Adipocyte (in vitro differentiated cells): ENCODE measurements around the gene FAM181A.

Experiments
- DNase-seq: peaks from one replicate; pipeline ENCODE4 v3.0.0-alpha.2; 2015; ENCODE audit warnings: low read depth
- H3K27me3 ChIP-seq: replicated peaks from 2 replicates; pipeline ENCODE4 v1.7.0; 2013; ENCODE audit warnings: mild to moderate bottlenecking, low read length, moderate library complexity; ENCODE audit not compliant: control insufficient read depth, insufficient read depth
- H3K36me3 ChIP-seq: 2 replicates; pipeline ENCODE4 v1.7.0; 2013; ENCODE audit warnings: low read length, mild to moderate bottlenecking, moderate library complexity; ENCODE audit not compliant: control insufficient read depth, insufficient read depth, severe bottlenecking
- H3K4me1 ChIP-seq: 2 replicates; pipeline ENCODE4 v1.7.0; 2013; ENCODE audit warnings: mild to moderate bottlenecking, low read length, moderate library complexity; ENCODE audit not compliant: control insufficient read depth, insufficient read depth
- H3K4me3 ChIP-seq: 2 replicates; pipeline ENCODE4 v1.7.0; 2013; ENCODE audit warnings: mild to moderate bottlenecking, low read length, moderate library complexity
- H3K9ac ChIP-seq: 2 replicates; pipeline ENCODE4 v1.7.0; 2013; ENCODE audit warnings: mild to moderate bottlenecking, low read length, moderate library complexity
- H3K9me3 ChIP-seq: 2 replicates; pipeline ENCODE4 v1.7.0; 2013; ENCODE audit warnings: mild to moderate bottlenecking, low read length, moderate library complexity; ENCODE audit not compliant: control insufficient read depth

The FAM181A gene

GRCh38 chr14:93906341-93907329, 20.5 kb upstream of the FAM181A start:
- Histone ChIP-seq H3K4me3 (no peak overlapping the region), H3K9me3 (peaks cover 6% of the 10 kb centered on the region), H3K4me1 (no peaks in the 10 kb centered on the region), H3K27me3 (peaks cover 33% of the 10 kb centered on the region), H3K9ac (no peak overlapping the region), H3K36me3 (no peaks in the 10 kb centered on the region)
- peak; percentile 53 for DNase-seq

- Histone ChIP-seq H3K9ac (no peak overlapping the region), H3K4me1 (no peaks in the 10 kb centered on the region), H3K9me3 (peaks cover 12% of the 10 kb centered on the region), H3K36me3 (no peaks in the 10 kb centered on the region), H3K4me3 (no peak overlapping the region), H3K27me3 (peaks cover 24% of the 10 kb centered on the region)
- no peak for DNase-seq
These were observed 17.6 kb upstream of the FAM181A start for GRCh38 chr14:93909429-93910128.

GRCh38 chr14:93911975-93912615, 15.0 kb upstream of the FAM181A start:
- Histone ChIP-seq H3K36me3 (no peaks in the 10 kb centered on the region), H3K4me3 (no peak overlapping the region), H3K27me3 (peaks cover 32% of the 10 kb centered on the region), H3K9me3 (peaks cover 12% of the 10 kb centered on the region), H3K4me1 (no peaks in the 10 kb centered on the region), H3K9ac (no peak overlapping the region)
- no peak for DNase-seq

- Histone ChIP-seq H3K27me3 (peaks cover 34% of the 10 kb centered on the region), H3K4me3 (no peak overlapping the region), H3K4me1 (no peaks in the 10 kb centered on the region), H3K9ac (no peak overlapping the region), H3K36me3 (no peaks in the 10 kb centered on the region), H3K9me3 (peaks cover 12% of the 10 kb centered on the region)
- no peak for DNase-seq
These were observed 14.4 kb upstream of the FAM181A start for GRCh38 chr14:93912782-93913181.

- no peak overlapping the region for H3K4me3 ChIP-seq
- H3K27me3 ChIP-seq: peaks cover 27% of the 10 kb centered on the region
- H3K4me1 ChIP-seq: no peaks in the 10 kb centered on the region
- peaks cover 9% of the 10 kb centered on the region for H3K9me3 ChIP-seq
- no peak for DNase-seq
- no peaks in the 10 kb centered on the region for H3K36me3 ChIP-seq
- H3K9ac ChIP-seq: no peak overlapping the region
These were observed 12.9 kb upstream of the FAM181A start for GRCh38 chr14:93914278-93914677.

GRCh38 chr14:93915070-93915705, 12.0 kb upstream of the FAM181A start:
- Histone ChIP-seq H3K9me3 (peaks cover 18% of the 10 kb centered on the region), H3K9ac (no peak overlapping the region), H3K4me1 (no peaks in the 10 kb centered on the region)

GRCh38 chr14:93915800-93916199, 11.3 kb upstream of the FAM181A start:
- Histone ChIP-seq H3K36me3 (no peaks in the 10 kb centered on the region), H3K4me3 (no peak overlapping the region), H3K9ac (no peak overlapping the region), H3K9me3 (peaks cover 19% of the 10 kb centered on the region), H3K27me3 (peaks cover 17% of the 10 kb centered on the region), H3K4me1 (no peaks in the 10 kb centered on the region)
- no peak for DNase-seq

More at GRCh38 chr14:93915070-93915705, 12.0 kb upstream of the FAM181A start:
- DNase-seq: no peak
- Histone ChIP-seq H3K4me3 (no peak overlapping the region), H3K27me3 (peaks cover 23% of the 10 kb centered on the region), H3K36me3 (no peaks in the 10 kb centered on the region)

- Histone ChIP-seq H3K4me3 (no peak overlapping the region), H3K36me3 (no peaks in the 10 kb centered on the region), H3K9me3 (peaks cover 19% of the 10 kb centered on the region), H3K27me3 (peaks cover 16% of the 10 kb centered on the region), H3K9ac (no peak overlapping the region), H3K4me1 (no peaks in the 10 kb centered on the region)
- DNase-seq: no peak
These were observed 10.6 kb upstream of the FAM181A start for GRCh38 chr14:93916498-93916897.

GRCh38 chr14:93917141-93917540, 10.0 kb upstream of the FAM181A start:
- Histone ChIP-seq H3K36me3 (no peaks in the 10 kb centered on the region), H3K9me3 (peaks cover 19% of the 10 kb centered on the region), H3K4me3 (no peak overlapping the region), H3K9ac (no peak overlapping the region), H3K4me1 (no peaks in the 10 kb centered on the region), H3K27me3 (peaks cover 12% of the 10 kb centered on the region)
- no peak for DNase-seq

GRCh38 chr14:93921001-93921806, 5.9 kb upstream of the FAM181A start:
- Histone ChIP-seq H3K36me3 (no peaks in the 10 kb centered on the region), H3K27me3 (peaks cover 8% of the 10 kb centered on the region), H3K9me3 (peaks cover 13% of the 10 kb centered on the region), H3K4me1 (no peaks in the 10 kb centered on the region), H3K4me3 (no peak overlapping the region), H3K9ac (no peak overlapping the region)
- no peak for DNase-seq
